HEK293T (cell line): ENCODE results near the gene ESYT3.

ENCODE experiments used
- FOXM1 ChIP-seq: fragments of 450-650 bp; IDR thresholded peaks from 2 replicates; pipeline ENCODE4 v1.6.1; 2017; ENCODE audit warnings: mild to moderate bottlenecking, borderline replicate concordance
- LEF1 ChIP-seq: fragments of 450-650 bp; IDR thresholded peaks from 2 replicates; pipeline ENCODE4 v1.6.1; 2017; ENCODE audit warnings: mild to moderate bottlenecking, borderline replicate concordance

- TF ChIP-seq FOXM1 (no peak), LEF1 (no peak)
Measured at GRCh38 chr3:138424323-138424722, 10.1 kb upstream of the ESYT3 start.
